GM23248 (cell line): ENCODE results near the gene UFD1.

Experiments
- EZH2 ChIP-seq: fragments of 200-600 bp; sonication (generic); IDR thresholded peaks from 2 replicates; pipeline ENCODE4 v1.6.1; 2018; ENCODE audit warnings: antibody characterized with exemption, mild to moderate bottlenecking; ENCODE audit not compliant: insufficient read depth, poor library complexity, severe bottlenecking
- EZH2phosphoT487 ChIP-seq: fragments of 200-600 bp; sonication (generic); IDR thresholded peaks from 2 replicates; pipeline ENCODE4 v1.6.1; 2018; ENCODE audit warnings: antibody characterized with exemption, moderate library complexity, mild to moderate bottlenecking, low read depth; ENCODE audit not compliant: insufficient read depth

GRCh38 chr22:19513823-19514222 lies 34.8 kb upstream of the UFD1 start:
- TF ChIP-seq EZH2phosphoT487 (no peak), EZH2 (no peak)
